SK-N-SH (cell line): ENCODE measurements around the gene TFIP11. TPM values are rescaled to one million over a fixed set of nuclear protein-coding genes. Genes with fewer than 3 reads are reported as not detected.

Experiments
- CTCF ChIA-PET: fragments of 300-600, 350-600 bp; formaldehyde crosslinking; extraction: SDS; loops from one replicate; lab custom pipeline; 2021; lab: Yijun Ruan, JAX
- POLR2A ChIA-PET: fragments of 350-600 bp; sonication (Branson Sonifier 250); formaldehyde crosslinking; extraction: SDS; loops from one replicate; lab custom pipeline; 2020; ENCODE audit warnings: antibody characterized with exemption, inconsistent platforms; lab: Yijun Ruan, JAX
- DNase-seq: peaks from one replicate; pipeline ENCODE4 v3.0.0; 2012
- H2AFZ ChIP-seq: fragments of 200-600 bp; sonication (generic); 2 replicates; pipeline ENCODE4 v1.8.1; 2016; ENCODE audit warnings: antibody characterized with exemption, mild to moderate bottlenecking, low read depth
- H3F3A ChIP-seq: fragments of 200-600 bp; sonication (generic); replicated peaks from 2 replicates; pipeline ENCODE3; 2016; ENCODE audit warnings: antibody characterized with exemption, mild to moderate bottlenecking; ENCODE audit not compliant: insufficient read depth
- H3K27ac ChIP-seq, 2 experiments: fragments of 200-500 bp in 1 of 2; fragments of 200-600 bp in 1 of 2; sonication (Bioruptor generic) in 1 of 2; sonication (generic), shearing (Covaris generic) in 1 of 2; 2 replicates each; pipeline versions ENCODE4 v1.5.1 to v1.6.1; 2014 to 2016; ENCODE audit warnings: low read depth in 2 of 2, inconsistent platforms in 1 of 2, low read length in 1 of 2, mild to moderate bottlenecking in 1 of 2, mixed read lengths in 1 of 2
- H3K27me3 ChIP-seq: fragments of 200-600 bp; sonication (generic), shearing (Covaris generic); 2 replicates; pipeline ENCODE4 v1.6.1; 2016; ENCODE audit warnings: mixed run types; ENCODE audit not compliant: insufficient read depth
- H3K36me3 ChIP-seq, 2 experiments: fragments of 200-500 bp in 1 of 2; fragments of 200-600 bp in 1 of 2; sonication (Bioruptor generic) in 1 of 2; sonication (generic) in 1 of 2; replicated peaks in 1 of 2; 2 replicates each; pipeline versions ENCODE3 to v1.5.1; 2014 to 2016; ENCODE audit warnings: low read length in 1 of 2, mild to moderate bottlenecking in 1 of 2; ENCODE audit not compliant: insufficient read depth in 2 of 2, control insufficient read depth in 1 of 2
- H3K4me1 ChIP-seq, 2 experiments: fragments of 200-500 bp in 1 of 2; fragments of 200-600 bp in 1 of 2; sonication (Bioruptor generic) in 1 of 2; sonication (generic), shearing (Covaris generic) in 1 of 2; 2 replicates each; pipeline versions ENCODE4 v1.5.1 to v1.6.1; 2014 to 2016; ENCODE audit warnings: low read depth in 1 of 2, low read length in 1 of 2, mixed run types in 1 of 2; ENCODE audit not compliant: insufficient read depth in 2 of 2, control insufficient read depth in 1 of 2
- H3K4me2 ChIP-seq: fragments of 200-600 bp; sonication (generic), shearing (Covaris generic); 2 replicates; pipeline ENCODE4 v1.6.1; 2017; ENCODE audit warnings: mixed run types
- H3K4me3 ChIP-seq, 2 experiments: fragments of 200-500 bp in 1 of 2; fragments of 200-600 bp in 1 of 2; sonication (Bioruptor generic) in 1 of 2; sonication (generic), shearing (Covaris generic) in 1 of 2; 2 replicates each; pipeline versions ENCODE4 v1.5.1 to v1.8.1; 2014 to 2016; ENCODE audit warnings: low read depth in 2 of 2, inconsistent platforms in 1 of 2, low read length in 1 of 2, mild to moderate bottlenecking in 1 of 2, mixed read lengths in 1 of 2, moderate library complexity in 1 of 2
- H3K79me2 ChIP-seq: fragments of 200-600 bp; sonication (generic); 2 replicates; pipeline ENCODE4 v1.8.1; 2017; ENCODE audit warnings: mild to moderate bottlenecking; ENCODE audit not compliant: insufficient read depth
- H3K9ac ChIP-seq: fragments of 200-600 bp; sonication (generic); 2 replicates; pipeline ENCODE4 v1.6.1; 2017; ENCODE audit warnings: mixed run types
- H3K9me2 ChIP-seq: fragments of 200-600 bp; sonication (generic); 2 replicates; pipeline ENCODE4 v1.6.1; 2017; ENCODE audit warnings: mixed run types
- H3K9me3 ChIP-seq: fragments of 200-600 bp; sonication (generic); 2 replicates; pipeline ENCODE4 v1.6.1; 2017; ENCODE audit warnings: mixed run types, mild to moderate bottlenecking, moderate library complexity
- H4K20me1 ChIP-seq: fragments of 200-600 bp; sonication (generic); 2 replicates; pipeline ENCODE4 v1.6.1; 2017; ENCODE audit warnings: mild to moderate bottlenecking, mixed run types; ENCODE audit not compliant: insufficient read depth
- CHD2 ChIP-seq: fragments of 150-350 bp; IDR thresholded peaks from 2 replicates; pipeline ENCODE4 v1.6.1; 2018; ENCODE audit warnings: low read length; ENCODE audit not compliant: partially characterized antibody
- CTCF ChIP-seq: fragments of 200-600 bp; sonication (generic); IDR thresholded peaks from 2 replicates; pipeline ENCODE4 v1.6.1; 2017; ENCODE audit warnings: antibody characterized with exemption, mild to moderate bottlenecking, moderate library complexity
- ELF1 ChIP-seq: IDR thresholded peaks from 2 replicates; pipeline ENCODE4 v1.4.0; 2012
- EZH2phosphoT487 ChIP-seq: fragments of 200-600 bp; sonication (generic); IDR thresholded peaks from 2 replicates; pipeline ENCODE4 v1.6.1; 2017; ENCODE audit warnings: low read depth, mixed run types, mild to moderate bottlenecking, antibody characterized with exemption, moderate library complexity, borderline replicate concordance
- FOSL2 ChIP-seq: IDR thresholded peaks from 2 replicates; pipeline ENCODE4 v1.4.0; 2012; ENCODE audit warnings: low read depth, mild to moderate bottlenecking, moderate library complexity, borderline replicate concordance
- JUND ChIP-seq: IDR thresholded peaks from 2 replicates; pipeline ENCODE4 v1.4.0; 2012
- MXI1 ChIP-seq: IDR thresholded peaks from 2 replicates; pipeline ENCODE4 v1.6.1; 2012; ENCODE audit warnings: mild to moderate bottlenecking, low read depth, low read length, improper control_type of control experiment
- NRF1 ChIP-seq: IDR thresholded peaks from 2 replicates; pipeline ENCODE4 v1.6.1; 2012; ENCODE audit warnings: low read depth, mild to moderate bottlenecking, low read length
- POLR2AphosphoS5 ChIP-seq: IDR thresholded peaks from 2 replicates; pipeline ENCODE4 v1.6.1; 2012; ENCODE audit warnings: low read depth, low read length
- RAD21 ChIP-seq: IDR thresholded peaks from 2 replicates; pipeline ENCODE4 v1.6.1; 2012; ENCODE audit warnings: mild to moderate bottlenecking, low read length
- REST ChIP-seq: IDR thresholded peaks from 2 replicates; pipeline ENCODE4 v1.6.1; 2012; ENCODE audit warnings: mild to moderate bottlenecking, low read depth, low read length, moderate library complexity
- RXRA ChIP-seq: IDR thresholded peaks from 2 replicates; pipeline ENCODE4 v1.4.0; 2012; ENCODE audit warnings: low read depth, mild to moderate bottlenecking, borderline replicate concordance
- SIN3A ChIP-seq: IDR thresholded peaks from 2 replicates; pipeline ENCODE4 v1.6.1; 2012; ENCODE audit warnings: low read depth, mild to moderate bottlenecking, low read length, moderate library complexity, borderline replicate concordance
- SMC3 ChIP-seq: IDR thresholded peaks from 2 replicates; pipeline ENCODE4 v1.6.1; 2012; ENCODE audit warnings: low read depth, low read length, improper control_type of control experiment
- TEAD4 ChIP-seq: IDR thresholded peaks from 2 replicates; pipeline ENCODE4 v1.4.0; 2012; ENCODE audit warnings: mild to moderate bottlenecking, borderline replicate concordance; ENCODE audit not compliant: insufficient read depth
- USF1 ChIP-seq: IDR thresholded peaks from 2 replicates; pipeline ENCODE4 v1.4.0; 2012; ENCODE audit warnings: low read depth, borderline replicate concordance
- YY1 ChIP-seq: IDR thresholded peaks from 2 replicates; pipeline ENCODE4 v1.4.0; 2012; ENCODE audit warnings: low read depth, mild to moderate bottlenecking
- ZBTB33 ChIP-seq: IDR thresholded peaks from 2 replicates; pipeline ENCODE4 v1.4.0; 2012; ENCODE audit warnings: low read depth, borderline replicate concordance
- WGBS: methylation state at CpG from one replicate; pipeline ENCODE4 v1.1.6; 2017; ENCODE audit warnings: low lambda C conversion rate; 5-methylcytosine and 5-hydroxymethylcytosine counted together
- polyA plus RNA-seq, 3 experiments: library from polyadenylated mRNA; depleted of rRNA; stranded (reverse); fragments of >200 nt; gene quantifications; 2 replicates each; pipeline ENCODE4 v1.2.3, GENCODE V29; 2012

The TFIP11 gene
- polyA plus RNA-seq, 1 of the 3 experiments (the other 2 are of a cell fraction), result 32.8 TPM

- no peak for TF ChIP-seq ZBTB33
- TF ChIP-seq RAD21, result no peak
- TF ChIP-seq MXI1, result no peak
- TF ChIP-seq, all 33 proteins: peak for 0
These were observed 25.9 kb downstream of the TFIP11 start (continued) for GRCh38 chr22:26486394-26486793.

GRCh38 chr22:26485806-26486390, 26.4 kb downstream of the TFIP11 start:
- ChIA-PET CTCF (no interaction called here), POLR2A (no interaction called here)
- no peak overlapping the region for H3K4me3 ChIP-seq
- peaks cover 3% of the 10 kb centered on the region for H3F3A ChIP-seq
- no peaks in the 10 kb centered on the region for H3K9me2 ChIP-seq
- no peaks in the 10 kb centered on the region for H3K27me3 ChIP-seq
- H3K4me2 ChIP-seq, result peak overlapping the region; percentile 28; the same call in 1 of the 2 replicates
- no peak overlapping the region for H3K9ac ChIP-seq
- 96% methylated on average over 3 of the region's 3 CpGs for WGBS
- peaks cover 4 to 24% of the 10 kb centered on the region in 2 experiments; a peak in 3 of 4 replicates for H3K4me1 ChIP-seq
- peaks cover 59% of the 10 kb centered on the region for H3K79me2 ChIP-seq
- peaks cover 7 to 31% of the 10 kb centered on the region in 2 experiments for H3K36me3 ChIP-seq
- no peak for DNase-seq
- no peak overlapping the region for H2AFZ ChIP-seq
- no peak overlapping the region for H3K27ac ChIP-seq
- no peaks in the 10 kb centered on the region for H3K9me3 ChIP-seq
- no peaks in the 10 kb centered on the region for H4K20me1 ChIP-seq
- TF ChIP-seq SMC3, result no peak
- no peak for TF ChIP-seq ELF1
- no peak for TF ChIP-seq POLR2AphosphoS5
- TF ChIP-seq NRF1, result no peak
- TF ChIP-seq FOSL2, result no peak
- TF ChIP-seq RAD21, result no peak
- no peak for TF ChIP-seq RXRA
- no peak for TF ChIP-seq CHD2
- no peak for TF ChIP-seq EZH2phosphoT487
- TF ChIP-seq SIN3A, result no peak
- TF ChIP-seq YY1, result no peak
- TF ChIP-seq JUND, result no peak
- no peak for TF ChIP-seq REST
- TF ChIP-seq USF1, result no peak
- TF ChIP-seq CTCF, result no peak
- TF ChIP-seq TEAD4, result no peak
- TF ChIP-seq MXI1, result no peak
